SK-N-SH (cell line): ENCODE measurements around the gene TMEM214. TPM values are rescaled to one million over a fixed set of nuclear protein-coding genes. Genes with fewer than 3 reads are reported as not detected.

Experiments used
- CTCF ChIA-PET: fragments of 300-600, 350-600 bp; formaldehyde crosslinking; extraction: SDS; loops from one replicate; lab custom pipeline; 2021; lab: Yijun Ruan, JAX
- POLR2A ChIA-PET: fragments of 350-600 bp; sonication (Branson Sonifier 250); formaldehyde crosslinking; extraction: SDS; loops from one replicate; lab custom pipeline; 2020; ENCODE audit warnings: antibody characterized with exemption, inconsistent platforms; lab: Yijun Ruan, JAX
- DNase-seq: peaks from one replicate; pipeline ENCODE4 v3.0.0; 2012
- H2AFZ ChIP-seq: fragments of 200-600 bp; sonication (generic); 2 replicates; pipeline ENCODE4 v1.8.1; 2016; ENCODE audit warnings: antibody characterized with exemption, mild to moderate bottlenecking, low read depth
- H3F3A ChIP-seq: fragments of 200-600 bp; sonication (generic); replicated peaks from 2 replicates; pipeline ENCODE3; 2016; ENCODE audit warnings: antibody characterized with exemption, mild to moderate bottlenecking; ENCODE audit not compliant: insufficient read depth
- H3K27ac ChIP-seq, 2 experiments: fragments of 200-500 bp in 1 of 2; fragments of 200-600 bp in 1 of 2; sonication (Bioruptor generic) in 1 of 2; sonication (generic), shearing (Covaris generic) in 1 of 2; 2 replicates each; pipeline versions ENCODE4 v1.5.1 to v1.6.1; 2014 to 2016; ENCODE audit warnings: low read depth in 2 of 2, inconsistent platforms in 1 of 2, low read length in 1 of 2, mild to moderate bottlenecking in 1 of 2, mixed read lengths in 1 of 2
- H3K27me3 ChIP-seq: fragments of 200-600 bp; sonication (generic), shearing (Covaris generic); 2 replicates; pipeline ENCODE4 v1.6.1; 2016; ENCODE audit warnings: mixed run types; ENCODE audit not compliant: insufficient read depth
- H3K36me3 ChIP-seq, 2 experiments: fragments of 200-500 bp in 1 of 2; fragments of 200-600 bp in 1 of 2; sonication (Bioruptor generic) in 1 of 2; sonication (generic) in 1 of 2; replicated peaks in 1 of 2; 2 replicates each; pipeline versions ENCODE3 to v1.5.1; 2014 to 2016; ENCODE audit warnings: low read length in 1 of 2, mild to moderate bottlenecking in 1 of 2; ENCODE audit not compliant: insufficient read depth in 2 of 2, control insufficient read depth in 1 of 2
- H3K4me1 ChIP-seq, 2 experiments: fragments of 200-500 bp in 1 of 2; fragments of 200-600 bp in 1 of 2; sonication (Bioruptor generic) in 1 of 2; sonication (generic), shearing (Covaris generic) in 1 of 2; 2 replicates each; pipeline versions ENCODE4 v1.5.1 to v1.6.1; 2014 to 2016; ENCODE audit warnings: low read depth in 1 of 2, low read length in 1 of 2, mixed run types in 1 of 2; ENCODE audit not compliant: insufficient read depth in 2 of 2, control insufficient read depth in 1 of 2
- H3K4me2 ChIP-seq: fragments of 200-600 bp; sonication (generic), shearing (Covaris generic); 2 replicates; pipeline ENCODE4 v1.6.1; 2017; ENCODE audit warnings: mixed run types
- H3K4me3 ChIP-seq, 2 experiments: fragments of 200-500 bp in 1 of 2; fragments of 200-600 bp in 1 of 2; sonication (Bioruptor generic) in 1 of 2; sonication (generic), shearing (Covaris generic) in 1 of 2; 2 replicates each; pipeline versions ENCODE4 v1.5.1 to v1.8.1; 2014 to 2016; ENCODE audit warnings: low read depth in 2 of 2, inconsistent platforms in 1 of 2, low read length in 1 of 2, mild to moderate bottlenecking in 1 of 2, mixed read lengths in 1 of 2, moderate library complexity in 1 of 2
- H3K79me2 ChIP-seq: fragments of 200-600 bp; sonication (generic); 2 replicates; pipeline ENCODE4 v1.8.1; 2017; ENCODE audit warnings: mild to moderate bottlenecking; ENCODE audit not compliant: insufficient read depth
- H3K9ac ChIP-seq: fragments of 200-600 bp; sonication (generic); 2 replicates; pipeline ENCODE4 v1.6.1; 2017; ENCODE audit warnings: mixed run types
- H3K9me2 ChIP-seq: fragments of 200-600 bp; sonication (generic); 2 replicates; pipeline ENCODE4 v1.6.1; 2017; ENCODE audit warnings: mixed run types
- H3K9me3 ChIP-seq: fragments of 200-600 bp; sonication (generic); 2 replicates; pipeline ENCODE4 v1.6.1; 2017; ENCODE audit warnings: mixed run types, mild to moderate bottlenecking, moderate library complexity
- H4K20me1 ChIP-seq: fragments of 200-600 bp; sonication (generic); 2 replicates; pipeline ENCODE4 v1.6.1; 2017; ENCODE audit warnings: mild to moderate bottlenecking, mixed run types; ENCODE audit not compliant: insufficient read depth
- EP300 ChIP-seq, 2 experiments: IDR thresholded peaks; 2 replicates each; pipeline versions ENCODE4 v1.4.0 to v1.6.1; 2012; ENCODE audit warnings: borderline replicate concordance in 1 of 2, low read depth in 1 of 2, low read length in 1 of 2
- GATA2 ChIP-seq: sonication (generic); formaldehyde crosslinking; IDR thresholded peaks from 2 replicates; pipeline ENCODE4 v1.5.0; 2020; ENCODE audit warnings: mild to moderate bottlenecking, missing genetic modification reagents
- IRF3 ChIP-seq: fragments of 150-350 bp; IDR thresholded peaks from 2 replicates; pipeline ENCODE4 v1.6.1; 2016; ENCODE audit warnings: mild to moderate bottlenecking, low read depth, low read length
- MAX ChIP-seq: IDR thresholded peaks from 2 replicates; pipeline ENCODE4 v1.4.0; 2012; ENCODE audit warnings: low read depth
- MXI1 ChIP-seq: IDR thresholded peaks from 2 replicates; pipeline ENCODE4 v1.6.1; 2012; ENCODE audit warnings: mild to moderate bottlenecking, low read depth, low read length, improper control_type of control experiment
- REST ChIP-seq: IDR thresholded peaks from 2 replicates; pipeline ENCODE4 v1.6.1; 2012; ENCODE audit warnings: mild to moderate bottlenecking, low read depth, low read length, moderate library complexity
- RFX5 ChIP-seq: IDR thresholded peaks from 2 replicates; pipeline ENCODE4 v1.6.1; 2012; ENCODE audit warnings: mild to moderate bottlenecking, improper control_type of control experiment, low read length
- SIN3A ChIP-seq: IDR thresholded peaks from 2 replicates; pipeline ENCODE4 v1.6.1; 2012; ENCODE audit warnings: low read depth, mild to moderate bottlenecking, low read length, moderate library complexity, borderline replicate concordance
- SMC3 ChIP-seq: IDR thresholded peaks from 2 replicates; pipeline ENCODE4 v1.6.1; 2012; ENCODE audit warnings: low read depth, low read length, improper control_type of control experiment
- TCF12 ChIP-seq: IDR thresholded peaks from 2 replicates; pipeline ENCODE4 v1.4.0; 2012
- USF2 ChIP-seq: fragments of 150-350 bp; IDR thresholded peaks from 2 replicates; pipeline ENCODE4 v1.6.1; 2017; ENCODE audit warnings: antibody characterized with exemption, low read length, low read depth, borderline replicate concordance
- WGBS: methylation state at CpG from one replicate; pipeline ENCODE4 v1.1.6; 2017; ENCODE audit warnings: low lambda C conversion rate; 5-methylcytosine and 5-hydroxymethylcytosine counted together
- polyA plus RNA-seq, 3 experiments: library from polyadenylated mRNA; depleted of rRNA; stranded (reverse); fragments of >200 nt; gene quantifications; 2 replicates each; pipeline ENCODE4 v1.2.3, GENCODE V29; 2012

The TMEM214 gene
- polyA plus RNA-seq, 1 of the 3 experiments (the other 2 are of a cell fraction) = 69.4 TPM

- POLR2A ChIA-PET = interaction anchor here (1.5 to 2.7 kb wide), 2 partner anchors 10 to 11 kb away, joined by 4 to 8 read pairs; partner anchors contain the start of gene AGBL5
- no peaks in the 10 kb centered on the region; the same call in 1 of the 2 replicates for H4K20me1 ChIP-seq
- no peaks in the 10 kb centered on the region for H3K9me3 ChIP-seq
- peaks cover 3 to 10% of the 10 kb centered on the region in 2 experiments; a peak in 2 of 4 replicates for H3K4me1 ChIP-seq
- no peak overlapping the region for H2AFZ ChIP-seq
- H3F3A ChIP-seq = peaks cover 15% of the 10 kb centered on the region
- no peaks in the 10 kb centered on the region for H3K27me3 ChIP-seq
- no peak overlapping the region for H3K4me3 ChIP-seq
- no peak for DNase-seq
- no peak overlapping the region for H3K4me2 ChIP-seq
- no peaks in the 10 kb centered on the region for H3K9me2 ChIP-seq
- H3K27ac ChIP-seq = no peak overlapping the region
- CTCF ChIA-PET = interaction anchor here (0.8 to 2.3 kb wide), 7 partner anchors 11 to 78 kb away, joined by 3 to 12 read pairs (median 6); partner anchors contain the start of gene KHK
- TF ChIP-seq USF2 (no peak), REST (no peak), IRF3 (no peak), GATA2 (CRISPR knock-in tag) (no peak), EP300 (IDR thresholded peaks at IDR 0.05; ENCODE audit: borderline replicate concordance in 1 of 2, low read depth in 1 of 2, low read length in 1 of 2) (no peak), MAX (no peak), TCF12 (no peak), RFX5 (no peak), SMC3 (no peak), SIN3A (no peak), MXI1 (no peak)
- peaks cover 22% of the 10 kb centered on the region for H3K79me2 ChIP-seq
- H3K36me3 ChIP-seq = peaks cover 31 to 81% of the 10 kb centered on the region in 2 experiments
- H3K9ac ChIP-seq = no peak overlapping the region
- 96% methylated on average over 6 of the region's 6 CpGs for WGBS
These were observed 6.7 kb downstream of the TMEM214 start for GRCh38 chr2:27039426-27039825.
